RWPE2 (cell line): Measurements from ENCODE around the gene CCL18.
"Not testable (repeated sequence)": the region's sequence is repeated elsewhere in the genome, so short reads cannot be mapped to it uniquely, and the experiment has no call there.

ENCODE experiments used
- ATAC-seq: fragments of 200-7000 bp; cut with Tn5 transposase; 3 replicates; pipeline ENCODE4 v1.9.1; 2021; ENCODE audit warnings: low read depth
- DNase-seq: peaks from one replicate; pipeline ENCODE4 v3.0.0-alpha.2; 2020; ENCODE audit warnings: low spot score
- H3K27ac ChIP-seq: fragments of 450-650 bp; 2 replicates; pipeline ENCODE4 v1.5.1; 2017; ENCODE audit warnings: mild to moderate bottlenecking; ENCODE audit not compliant: poor library complexity, severe bottlenecking
- H3K27me3 ChIP-seq: fragments of 250-450 bp; sonication (Bioruptor Pico); 2 replicates; pipeline ENCODE4 v1.5.1; 2021; ENCODE audit warnings: mild to moderate bottlenecking, moderate library complexity; ENCODE audit not compliant: insufficient read depth, poor library complexity, severe bottlenecking
- H3K36me3 ChIP-seq: fragments of 250-450 bp; sonication (Bioruptor Pico); 2 replicates; pipeline ENCODE4 v1.5.1; 2020; ENCODE audit warnings: low read depth, mild to moderate bottlenecking, moderate library complexity
- H3K4me1 ChIP-seq: fragments of 250-450 bp; sonication (Bioruptor Pico); 2 replicates; pipeline ENCODE4 v1.5.1; 2021; ENCODE audit warnings: mild to moderate bottlenecking, moderate library complexity; ENCODE audit not compliant: insufficient read depth, poor library complexity, severe bottlenecking
- H3K4me3 ChIP-seq: fragments of 250-450 bp; sonication (Bioruptor Pico); 2 replicates; pipeline ENCODE4 v1.5.1; 2021; ENCODE audit warnings: mild to moderate bottlenecking, moderate library complexity; ENCODE audit not compliant: severe bottlenecking
- H3K9me3 ChIP-seq: fragments of 250-450 bp; sonication (Bioruptor Pico); 2 replicates; pipeline ENCODE4 v1.5.1; 2021; ENCODE audit warnings: mild to moderate bottlenecking, moderate library complexity; ENCODE audit not compliant: severe bottlenecking
- TF ChIP-seq, protein P1 (sequence below): fragments of 450-650 bp; IDR thresholded peaks from one replicate; pipeline ENCODE4 v1.5.1; 2017; ENCODE audit warnings: mild to moderate bottlenecking, moderate library complexity; ENCODE audit not compliant: poor library complexity, severe bottlenecking

The CCL18 gene

DNA sequence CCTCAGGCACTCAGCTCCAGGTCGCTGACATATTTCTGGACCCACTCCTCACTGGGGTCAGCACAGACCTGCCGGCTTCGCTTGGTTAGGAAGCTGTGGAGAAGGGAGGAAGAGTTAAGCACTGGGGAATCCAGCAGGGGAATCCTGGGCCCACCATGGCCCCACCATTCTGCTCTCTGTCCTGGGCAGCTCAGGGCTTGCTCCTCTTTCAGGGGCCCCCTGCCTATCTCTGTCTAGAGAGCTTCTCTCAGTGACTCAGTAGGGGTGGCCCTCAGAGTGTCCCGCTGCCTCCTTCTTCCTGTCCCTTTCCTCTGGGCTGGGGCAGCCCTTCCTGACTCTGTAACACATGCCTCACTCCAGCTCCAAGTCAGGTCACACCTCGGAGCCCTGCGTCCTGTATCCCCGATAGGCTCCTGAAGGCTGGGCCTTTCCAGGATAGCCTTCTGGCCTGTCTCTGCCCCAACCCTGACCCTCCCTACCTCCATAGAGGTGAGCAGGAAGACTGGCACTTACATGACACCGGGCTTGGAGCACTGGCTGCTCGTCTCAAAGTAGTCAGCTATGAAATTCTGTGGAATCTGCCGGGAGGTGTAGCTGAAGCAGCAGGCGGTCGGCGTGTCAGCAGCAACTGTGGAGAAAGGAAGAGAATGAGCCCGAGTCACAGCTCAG is 24.7 kb downstream of the CCL18 start:
- Histone ChIP-seq H3K27ac (no peak overlapping the region), H3K4me3 (no peak overlapping the region), H3K4me1 (no peaks in the 10 kb centered on the region), H3K36me3 (no peaks in the 10 kb centered on the region), H3K27me3 (peaks cover 19% of the 10 kb centered on the region), H3K9me3 (no peaks in the 10 kb centered on the region)
- ATAC-seq (no peak), DNase-seq (no peak)
- TF ChIP-seq, protein P1, sequence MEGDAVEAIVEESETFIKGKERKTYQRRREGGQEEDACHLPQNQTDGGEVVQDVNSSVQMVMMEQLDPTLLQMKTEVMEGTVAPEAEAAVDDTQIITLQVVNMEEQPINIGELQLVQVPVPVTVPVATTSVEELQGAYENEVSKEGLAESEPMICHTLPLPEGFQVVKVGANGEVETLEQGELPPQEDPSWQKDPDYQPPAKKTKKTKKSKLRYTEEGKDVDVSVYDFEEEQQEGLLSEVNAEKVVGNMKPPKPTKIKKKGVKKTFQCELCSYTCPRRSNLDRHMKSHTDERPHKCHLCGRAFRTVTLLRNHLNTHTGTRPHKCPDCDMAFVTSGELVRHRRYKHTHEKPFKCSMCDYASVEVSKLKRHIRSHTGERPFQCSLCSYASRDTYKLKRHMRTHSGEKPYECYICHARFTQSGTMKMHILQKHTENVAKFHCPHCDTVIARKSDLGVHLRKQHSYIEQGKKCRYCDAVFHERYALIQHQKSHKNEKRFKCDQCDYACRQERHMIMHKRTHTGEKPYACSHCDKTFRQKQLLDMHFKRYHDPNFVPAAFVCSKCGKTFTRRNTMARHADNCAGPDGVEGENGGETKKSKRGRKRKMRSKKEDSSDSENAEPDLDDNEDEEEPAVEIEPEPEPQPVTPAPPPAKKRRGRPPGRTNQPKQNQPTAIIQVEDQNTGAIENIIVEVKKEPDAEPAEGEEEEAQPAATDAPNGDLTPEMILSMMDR: no peak

DNA sequence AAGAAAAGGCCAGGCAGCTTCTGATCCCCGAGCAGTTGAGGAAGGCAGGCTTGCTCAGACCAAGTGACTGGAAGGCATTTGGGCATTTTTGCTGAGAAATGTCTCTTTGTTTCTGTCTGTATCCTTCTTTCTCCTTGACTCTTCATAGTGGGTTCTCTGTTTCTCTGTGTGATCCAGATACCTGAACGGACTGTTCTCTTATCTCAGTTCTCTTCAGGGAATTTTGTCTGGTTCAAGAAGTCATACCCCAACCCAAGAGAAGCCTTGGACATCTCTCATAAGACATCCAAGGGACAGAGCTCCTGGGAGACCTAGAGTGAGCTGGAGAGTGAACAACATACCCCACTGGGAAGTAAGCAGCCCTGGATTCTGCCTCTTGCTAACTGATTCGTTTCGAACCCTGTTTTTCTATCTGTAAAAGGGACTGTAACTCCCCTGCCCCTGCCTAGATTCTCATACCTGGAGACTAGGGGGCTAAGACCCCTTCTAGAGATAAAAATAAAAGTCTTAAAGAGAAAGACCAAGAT is 25.3 kb downstream of the CCL18 start:
- no peak overlapping the region for H3K27ac ChIP-seq

DNA sequence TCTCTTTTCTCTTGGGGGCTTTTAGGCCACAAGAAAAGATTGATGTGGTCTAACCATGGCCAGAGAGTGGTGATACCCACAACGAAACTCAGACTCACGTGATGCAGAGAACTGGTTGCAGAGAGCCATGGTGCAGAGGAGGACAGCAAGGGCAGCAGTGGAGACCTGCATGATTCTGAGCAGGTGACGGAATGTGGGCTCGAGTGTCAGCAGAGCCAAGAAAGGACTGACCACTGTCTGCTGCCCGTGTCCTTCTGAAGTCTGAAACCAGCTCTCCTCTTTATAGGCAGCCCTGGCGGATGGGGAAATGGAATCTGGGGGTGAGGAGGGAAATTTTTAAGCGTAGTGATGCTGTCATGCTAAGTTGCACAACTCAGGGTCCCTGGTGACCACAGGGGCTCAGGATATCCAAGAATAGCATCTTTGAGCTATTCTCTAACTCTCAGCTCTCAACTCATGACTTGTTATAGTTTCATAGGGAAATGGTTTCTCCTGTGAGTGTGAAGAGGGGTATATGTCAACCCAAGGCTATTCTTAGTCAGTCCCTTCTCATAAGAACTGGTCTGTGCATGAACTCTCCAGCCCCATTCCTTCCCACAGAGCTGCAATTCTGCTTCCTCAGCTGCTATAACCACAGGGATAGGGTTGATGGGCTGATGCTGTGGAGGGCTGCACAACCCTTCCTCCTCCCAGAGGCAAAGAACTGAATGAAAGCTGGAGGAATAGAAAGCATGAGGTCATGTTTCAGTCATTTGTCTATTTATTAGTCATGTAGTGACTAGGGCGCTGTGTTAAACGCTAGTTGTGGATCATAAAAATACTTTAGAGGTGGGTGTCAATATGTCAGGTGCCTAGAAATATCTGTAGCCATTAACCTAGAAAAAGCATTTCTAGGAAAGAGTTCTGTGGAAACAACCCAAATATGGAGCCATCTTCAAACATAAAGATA is 26.1 kb downstream of the CCL18 start, which contains the start of gene CCL3:
TSS of gene CCL3 (minus strand) at position 256 of the 949 bp plus-strand sequence. CDS start at position 171, 85 bp downstream.
- Histone ChIP-seq H3K4me3 (no peak within 1 kb of the TSS), H3K4me1 (no peaks in the 10 kb centered on the region), H3K9me3 (no peaks in the 10 kb centered on the region), H3K27me3 (peaks cover 19% of the 10 kb centered on the region), H3K36me3 (no peaks in the 10 kb centered on the region), H3K27ac (no peak within 1 kb of the TSS)
- no peak for DNase-seq
- TF ChIP-seq, protein P1: no peak
- no peak for ATAC-seq

More for the DNA sequence above, 25.3 kb downstream of the CCL18 start:
- no peaks in the 10 kb centered on the region for H3K4me1 ChIP-seq
- no peak overlapping the region for H3K4me3 ChIP-seq
- ATAC-seq (no peak), DNase-seq (no peak)
- H3K9me3 ChIP-seq: no peaks in the 10 kb centered on the region
- H3K36me3 ChIP-seq: no peaks in the 10 kb centered on the region
- peaks cover 19% of the 10 kb centered on the region for H3K27me3 ChIP-seq
- TF ChIP-seq, protein P1: no peak

DNA sequence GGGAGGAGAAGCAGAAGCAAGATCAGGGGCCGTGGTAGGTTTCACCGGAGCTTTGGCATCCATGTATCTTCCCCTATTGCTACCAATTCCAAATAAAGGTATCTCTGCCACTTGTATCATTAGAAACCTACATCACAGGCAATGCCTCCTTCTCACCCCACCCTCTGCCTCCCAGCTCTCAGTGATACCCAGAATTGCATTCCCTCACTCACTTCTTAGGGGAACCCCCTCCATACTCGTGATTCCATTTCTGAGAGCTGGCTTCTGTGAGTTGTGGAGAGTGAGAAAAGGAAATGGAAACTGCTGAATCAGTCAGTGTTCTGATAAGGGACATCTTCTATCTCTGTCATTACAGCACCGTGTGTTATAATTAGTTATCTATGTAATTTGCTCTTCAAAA is 28.2 kb downstream of the CCL18 start:
- Histone ChIP-seq H3K36me3 (no peaks in the 10 kb centered on the region), H3K4me1 (no peaks in the 10 kb centered on the region), H3K9me3 (no peaks in the 10 kb centered on the region), H3K4me3 (no peak overlapping the region), H3K27me3 (peaks cover 19% of the 10 kb centered on the region), H3K27ac (no peak overlapping the region)
- DNase-seq (no peak), ATAC-seq (no peak)
- TF ChIP-seq, protein P1: no peak

DNA sequence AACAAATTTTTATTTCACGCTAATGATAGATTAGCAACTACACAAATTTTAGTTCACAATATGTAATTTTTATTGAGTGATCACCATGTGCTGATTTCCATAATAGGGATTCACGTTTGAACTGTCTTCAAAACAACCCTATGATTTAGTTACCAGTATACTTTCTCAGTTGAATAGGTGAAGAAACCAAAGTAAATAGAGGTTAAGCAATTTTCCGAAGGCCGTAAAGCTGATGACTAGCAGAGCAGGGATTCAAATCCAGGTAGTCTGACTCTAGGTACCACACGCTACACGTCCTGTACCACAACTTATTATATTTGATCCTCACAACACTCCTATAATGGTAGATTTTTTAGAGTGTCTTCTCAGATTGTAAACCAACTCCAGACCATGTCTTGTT is 28.6 kb downstream of the CCL18 start:
- ATAC-seq, DNase-seq, H3K27ac ChIP-seq, H3K36me3 ChIP-seq, H3K9me3 ChIP-seq, H3K4me3 ChIP-seq, H3K4me1 ChIP-seq: not testable (repeated sequence)
- H3K27me3 ChIP-seq: peaks cover 19% of the 10 kb centered on the region
